Measurements from ENCODE around the gene METTL8. TPM values are rescaled to one million over a fixed set of nuclear protein-coding genes. Genes with fewer than 3 reads are reported as not detected.

Gene METTL8
- polyA plus RNA-seq, 2 of the 4 experiments (the other 2 are of a cell fraction), result 21.8 to 58.3 TPM

DNA sequence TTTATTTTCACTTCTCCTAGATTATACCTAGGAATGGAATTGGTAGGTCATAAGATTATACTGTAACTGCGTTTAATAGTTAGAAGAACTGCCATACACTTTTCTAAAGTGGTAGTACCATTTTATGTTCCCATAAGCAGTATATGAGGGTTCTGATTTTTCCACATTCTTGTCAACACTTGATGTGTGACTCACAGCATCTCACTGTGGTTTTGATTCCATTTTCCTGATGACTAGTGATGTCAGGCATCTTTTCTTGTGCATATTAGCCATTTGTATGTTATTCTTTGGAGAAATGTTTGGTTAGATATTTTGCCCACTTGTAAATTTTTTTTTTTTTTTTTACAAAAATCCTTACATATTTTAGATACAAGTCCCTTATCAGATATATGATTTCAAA is 2.5 kb upstream of the METTL8 start:
- ATAC-seq (no peak), DNase-seq (ENCODE audit: low read depth in 1 of 2, low spot score in 1 of 2) (peak in 1 of 2 experiments; percentile 40), FAIRE-seq (no peak)
- TF ChIP-seq CBX8 (IDR thresholded peaks at IDR 0.05) (no peak), FOSL2 (IDR thresholded peaks at IDR 0.05) (no peak), FOSL2 (CRISPR knock-in tag; IDR thresholded peaks at IDR 0.05) (peak; percentile 50)
- CTCF ChIA-PET, result no interaction called here
- Histone ChIP-seq H3K4me3 (no peak overlapping the region), H3K4me2 (no peak overlapping the region), H3K4me1 (peaks cover 24% of the 10 kb centered on the region), H3K27ac (no peak overlapping the region), H3K9me3 (peaks cover 4% of the 10 kb centered on the region; the same call in 1 of the 3 replicates)
- POLR2A ChIA-PET, result no interaction called here
- WGBS (ENCODE audit: missing lambda C conversion rate), result 76% methylated on average over 1 of the region's 1 CpG

DNA sequence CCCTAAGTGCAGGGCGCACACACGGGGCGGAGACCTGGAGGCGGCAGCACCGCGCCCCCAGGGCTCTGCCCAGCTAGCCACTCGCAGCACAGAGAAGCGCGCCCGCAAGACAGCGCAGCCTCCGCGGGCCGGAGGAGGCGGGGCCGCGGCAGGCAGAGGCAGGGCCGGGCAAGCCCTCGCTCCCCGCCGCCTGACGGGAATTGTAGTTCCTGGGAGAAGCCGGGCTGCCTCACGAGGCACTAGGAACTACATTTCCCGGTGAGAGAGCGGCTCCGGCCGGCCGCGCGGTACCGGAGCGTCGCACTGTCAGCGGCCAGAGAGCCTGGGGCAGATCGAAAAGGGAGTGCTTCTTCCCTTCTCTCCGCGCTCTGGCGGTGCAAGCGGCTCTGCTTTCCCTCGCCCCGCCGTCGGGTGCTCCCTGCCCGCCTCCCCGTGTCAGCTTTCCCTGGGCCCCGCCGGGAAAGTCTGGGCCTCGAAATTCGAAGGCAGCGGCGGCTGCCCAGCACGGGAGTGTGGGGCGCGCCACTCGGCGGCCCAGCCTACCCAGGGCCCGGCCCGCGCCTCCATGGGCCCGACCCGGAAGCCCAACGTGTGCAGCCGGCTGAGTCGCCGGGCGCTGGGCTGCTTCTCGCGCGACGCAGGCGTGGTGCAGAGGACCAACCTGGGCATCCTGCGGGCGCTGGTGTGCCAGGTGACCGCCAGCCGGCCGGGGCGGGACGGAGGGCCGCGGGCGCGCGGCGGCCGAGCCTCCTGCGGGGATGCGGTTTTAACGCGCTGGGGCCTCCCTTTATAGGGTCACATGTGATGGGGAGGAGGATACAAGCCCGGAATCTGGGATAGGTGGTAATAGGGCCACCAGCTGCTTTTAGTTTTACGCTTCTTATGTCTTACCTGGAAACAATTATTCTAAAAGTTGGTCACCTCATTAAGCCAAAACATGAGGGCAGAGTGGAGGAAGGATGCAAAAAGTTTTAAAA is 511 bp upstream of the METTL8 start, which contains the start of gene DCAF17:
Gene DCAF17, plus strand, starts transcription at position 214 of the 977 bp plus-strand sequence. Its CDS starts 352 bp downstream, at position 566.
- peaks cover 4% of the 10 kb centered on the region; the same call in 1 of the 3 replicates for H3K9me3 ChIP-seq
- peaks cover 34% of the 10 kb centered on the region for H3K4me1 ChIP-seq
- H3K27ac ChIP-seq, result peak within 1 kb of the TSS; percentile 96
- ChIA-PET CTCF (interaction anchor here (1.1 to 2.3 kb wide), 3 partner anchors 25 to 505 kb away, joined by 3 to 7 read pairs (median 4); partner anchors contain the start of gene GORASP2), POLR2A (interaction anchor here (0.6 to 2.0 kb wide), 13 partner anchors 15 to 664 kb away, joined by 3 to 9 read pairs (median 4); partner anchors contain the start of genes CYBRD1, GORASP2 and TLK1)
- H3K4me3 ChIP-seq, result peak within 1 kb of the TSS; percentile 57
- ATAC-seq, result peak; percentile 94 to 97
- H3K4me2 ChIP-seq, result peak within 1 kb of the TSS; percentile 91
- peak; percentile 80 to 97 for DNase-seq (ENCODE audit: low read depth in 1 of 2, low spot score in 1 of 2)
- FAIRE-seq, result no peak
- 9% methylated on average over 4 of the region's 92 CpGs for WGBS (ENCODE audit: missing lambda C conversion rate)
- TF ChIP-seq EHMT2 (IDR thresholded peaks at IDR 0.05; ENCODE audit: low read depth) (no peak), FOSL2 (IDR thresholded peaks at IDR 0.05) (no peak), FOSL2 (CRISPR knock-in tag; IDR thresholded peaks at IDR 0.05) (0 out of 2 replicates have a peak, but pooled peaks have one; percentile 14), CHD2 (IDR thresholded peaks at IDR 0.05; ENCODE audit: low read length, partially characterized antibody) (peak; percentile 83), NFE2L2 (conservative IDR thresholded peaks at IDR 0.05; ENCODE audit: low read length) (no peak), JUN (IDR thresholded peaks at IDR 0.05) (peak; percentile 83 to 90), MYC (IDR thresholded peaks at IDR 0.05; ENCODE audit: borderline replicate concordance, low read length) (peak; percentile 65; the same call in 1 of the 2 replicates), JUNB (IDR thresholded peaks at IDR 0.05) (no peak), ESRRA (IDR thresholded peaks at IDR 0.05; ENCODE audit: borderline replicate concordance, low read length) (no peak), TP53 (CRISPR knock-in tag; IDR thresholded peaks at IDR 0.05) (peak; percentile 80; the same call in 1 of the 2 replicates), PHF8 (IDR thresholded peaks at IDR 0.05; ENCODE audit: borderline replicate concordance, low read depth) (peak; percentile 100), POLR2A (IDR thresholded peaks at IDR 0.05; ENCODE audit: low read length) (peak; percentile 38), KDM5A (IDR thresholded peaks at IDR 0.05) (no peak; the same call in 1 of the 2 replicates), NR3C1 (IDR thresholded peaks at IDR 0.05) (no peak)
- TF ChIP-seq, protein P1, sequence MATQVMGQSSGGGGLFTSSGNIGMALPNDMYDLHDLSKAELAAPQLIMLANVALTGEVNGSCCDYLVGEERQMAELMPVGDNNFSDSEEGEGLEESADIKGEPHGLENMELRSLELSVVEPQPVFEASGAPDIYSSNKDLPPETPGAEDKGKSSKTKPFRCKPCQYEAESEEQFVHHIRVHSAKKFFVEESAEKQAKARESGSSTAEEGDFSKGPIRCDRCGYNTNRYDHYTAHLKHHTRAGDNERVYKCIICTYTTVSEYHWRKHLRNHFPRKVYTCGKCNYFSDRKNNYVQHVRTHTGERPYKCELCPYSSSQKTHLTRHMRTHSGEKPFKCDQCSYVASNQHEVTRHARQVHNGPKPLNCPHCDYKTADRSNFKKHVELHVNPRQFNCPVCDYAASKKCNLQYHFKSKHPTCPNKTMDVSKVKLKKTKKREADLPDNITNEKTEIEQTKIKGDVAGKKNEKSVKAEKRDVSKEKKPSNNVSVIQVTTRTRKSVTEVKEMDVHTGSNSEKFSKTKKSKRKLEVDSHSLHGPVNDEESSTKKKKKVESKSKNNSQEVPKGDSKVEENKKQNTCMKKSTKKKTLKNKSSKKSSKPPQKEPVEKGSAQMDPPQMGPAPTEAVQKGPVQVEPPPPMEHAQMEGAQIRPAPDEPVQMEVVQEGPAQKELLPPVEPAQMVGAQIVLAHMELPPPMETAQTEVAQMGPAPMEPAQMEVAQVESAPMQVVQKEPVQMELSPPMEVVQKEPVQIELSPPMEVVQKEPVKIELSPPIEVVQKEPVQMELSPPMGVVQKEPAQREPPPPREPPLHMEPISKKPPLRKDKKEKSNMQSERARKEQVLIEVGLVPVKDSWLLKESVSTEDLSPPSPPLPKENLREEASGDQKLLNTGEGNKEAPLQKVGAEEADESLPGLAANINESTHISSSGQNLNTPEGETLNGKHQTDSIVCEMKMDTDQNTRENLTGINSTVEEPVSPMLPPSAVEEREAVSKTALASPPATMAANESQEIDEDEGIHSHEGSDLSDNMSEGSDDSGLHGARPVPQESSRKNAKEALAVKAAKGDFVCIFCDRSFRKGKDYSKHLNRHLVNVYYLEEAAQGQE (IDR thresholded peaks at IDR 0.05), result peak; percentile 85
- TF ChIP-seq, protein P2, sequence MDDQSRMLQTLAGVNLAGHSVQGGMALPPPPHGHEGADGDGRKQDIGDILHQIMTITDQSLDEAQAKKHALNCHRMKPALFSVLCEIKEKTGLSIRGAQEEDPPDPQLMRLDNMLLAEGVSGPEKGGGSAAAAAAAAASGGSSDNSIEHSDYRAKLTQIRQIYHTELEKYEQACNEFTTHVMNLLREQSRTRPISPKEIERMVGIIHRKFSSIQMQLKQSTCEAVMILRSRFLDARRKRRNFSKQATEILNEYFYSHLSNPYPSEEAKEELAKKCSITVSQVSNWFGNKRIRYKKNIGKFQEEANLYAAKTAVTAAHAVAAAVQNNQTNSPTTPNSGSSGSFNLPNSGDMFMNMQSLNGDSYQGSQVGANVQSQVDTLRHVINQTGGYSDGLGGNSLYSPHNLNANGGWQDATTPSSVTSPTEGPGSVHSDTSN (IDR thresholded peaks at IDR 0.05), result no peak
- TF ChIP-seq, protein P3, sequence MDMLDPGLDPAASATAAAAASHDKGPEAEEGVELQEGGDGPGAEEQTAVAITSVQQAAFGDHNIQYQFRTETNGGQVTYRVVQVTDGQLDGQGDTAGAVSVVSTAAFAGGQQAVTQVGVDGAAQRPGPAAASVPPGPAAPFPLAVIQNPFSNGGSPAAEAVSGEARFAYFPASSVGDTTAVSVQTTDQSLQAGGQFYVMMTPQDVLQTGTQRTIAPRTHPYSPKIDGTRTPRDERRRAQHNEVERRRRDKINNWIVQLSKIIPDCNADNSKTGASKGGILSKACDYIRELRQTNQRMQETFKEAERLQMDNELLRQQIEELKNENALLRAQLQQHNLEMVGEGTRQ (IDR thresholded peaks at IDR 0.05), result 0 out of 2 replicates have a peak, but pooled peaks have one; percentile 28
- TF ChIP-seq, protein P4, sequence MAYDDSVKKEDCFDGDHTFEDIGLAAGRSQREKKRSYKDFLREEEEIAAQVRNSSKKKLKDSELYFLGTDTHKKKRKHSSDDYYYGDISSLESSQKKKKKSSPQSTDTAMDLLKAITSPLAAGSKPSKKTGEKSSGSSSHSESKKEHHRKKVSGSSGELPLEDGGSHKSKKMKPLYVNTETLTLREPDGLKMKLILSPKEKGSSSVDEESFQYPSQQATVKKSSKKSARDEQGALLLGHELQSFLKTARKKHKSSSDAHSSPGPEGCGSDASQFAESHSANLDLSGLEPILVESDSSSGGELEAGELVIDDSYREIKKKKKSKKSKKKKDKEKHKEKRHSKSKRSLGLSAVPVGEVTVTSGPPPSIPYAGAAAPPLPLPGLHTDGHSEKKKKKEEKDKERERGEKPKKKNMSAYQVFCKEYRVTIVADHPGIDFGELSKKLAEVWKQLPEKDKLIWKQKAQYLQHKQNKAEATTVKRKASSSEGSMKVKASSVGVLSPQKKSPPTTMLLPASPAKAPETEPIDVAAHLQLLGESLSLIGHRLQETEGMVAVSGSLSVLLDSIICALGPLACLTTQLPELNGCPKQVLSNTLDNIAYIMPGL (CRISPR knock-in tag; IDR thresholded peaks at IDR 0.05; ENCODE audit: borderline replicate concordance), result 0 out of 2 replicates have a peak, but pooled peaks have one; percentile 26
- TF ChIP-seq, protein P5, sequence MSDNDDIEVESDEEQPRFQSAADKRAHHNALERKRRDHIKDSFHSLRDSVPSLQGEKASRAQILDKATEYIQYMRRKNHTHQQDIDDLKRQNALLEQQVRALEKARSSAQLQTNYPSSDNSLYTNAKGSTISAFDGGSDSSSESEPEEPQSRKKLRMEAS (IDR thresholded peaks at IDR 0.05), result peak; percentile 86
- TF ChIP-seq, protein P6, sequence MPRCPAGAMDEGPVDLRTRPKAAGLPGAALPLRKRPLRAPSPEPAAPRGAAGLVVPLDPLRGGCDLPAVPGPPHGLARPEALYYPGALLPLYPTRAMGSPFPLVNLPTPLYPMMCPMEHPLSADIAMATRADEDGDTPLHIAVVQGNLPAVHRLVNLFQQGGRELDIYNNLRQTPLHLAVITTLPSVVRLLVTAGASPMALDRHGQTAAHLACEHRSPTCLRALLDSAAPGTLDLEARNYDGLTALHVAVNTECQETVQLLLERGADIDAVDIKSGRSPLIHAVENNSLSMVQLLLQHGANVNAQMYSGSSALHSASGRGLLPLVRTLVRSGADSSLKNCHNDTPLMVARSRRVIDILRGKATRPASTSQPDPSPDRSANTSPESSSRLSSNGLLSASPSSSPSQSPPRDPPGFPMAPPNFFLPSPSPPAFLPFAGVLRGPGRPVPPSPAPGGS (IDR thresholded peaks at IDR 0.05), result peak; percentile 62
- TF ChIP-seq, protein P7, sequence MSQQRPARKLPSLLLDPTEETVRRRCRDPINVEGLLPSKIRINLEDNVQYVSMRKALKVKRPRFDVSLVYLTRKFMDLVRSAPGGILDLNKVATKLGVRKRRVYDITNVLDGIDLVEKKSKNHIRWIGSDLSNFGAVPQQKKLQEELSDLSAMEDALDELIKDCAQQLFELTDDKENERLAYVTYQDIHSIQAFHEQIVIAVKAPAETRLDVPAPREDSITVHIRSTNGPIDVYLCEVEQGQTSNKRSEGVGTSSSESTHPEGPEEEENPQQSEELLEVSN (IDR thresholded peaks at IDR 0.05; ENCODE audit: borderline replicate concordance, low read depth), result peak; percentile 87; the same call in 1 of the 2 replicates
- TF ChIP-seq, protein P8, sequence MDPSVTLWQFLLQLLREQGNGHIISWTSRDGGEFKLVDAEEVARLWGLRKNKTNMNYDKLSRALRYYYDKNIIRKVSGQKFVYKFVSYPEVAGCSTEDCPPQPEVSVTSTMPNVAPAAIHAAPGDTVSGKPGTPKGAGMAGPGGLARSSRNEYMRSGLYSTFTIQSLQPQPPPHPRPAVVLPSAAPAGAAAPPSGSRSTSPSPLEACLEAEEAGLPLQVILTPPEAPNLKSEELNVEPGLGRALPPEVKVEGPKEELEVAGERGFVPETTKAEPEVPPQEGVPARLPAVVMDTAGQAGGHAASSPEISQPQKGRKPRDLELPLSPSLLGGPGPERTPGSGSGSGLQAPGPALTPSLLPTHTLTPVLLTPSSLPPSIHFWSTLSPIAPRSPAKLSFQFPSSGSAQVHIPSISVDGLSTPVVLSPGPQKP (IDR thresholded peaks at IDR 0.05; ENCODE audit: low read depth, low read length), result no peak

Data from A549 (cell line).